ENCODE results near the gene VGLL4.

VGLL4 gene

GRCh38 chr3:11625376-11626083, 18.2 kb downstream of the VGLL4 start:
- TF ChIP-seq, protein P1, sequence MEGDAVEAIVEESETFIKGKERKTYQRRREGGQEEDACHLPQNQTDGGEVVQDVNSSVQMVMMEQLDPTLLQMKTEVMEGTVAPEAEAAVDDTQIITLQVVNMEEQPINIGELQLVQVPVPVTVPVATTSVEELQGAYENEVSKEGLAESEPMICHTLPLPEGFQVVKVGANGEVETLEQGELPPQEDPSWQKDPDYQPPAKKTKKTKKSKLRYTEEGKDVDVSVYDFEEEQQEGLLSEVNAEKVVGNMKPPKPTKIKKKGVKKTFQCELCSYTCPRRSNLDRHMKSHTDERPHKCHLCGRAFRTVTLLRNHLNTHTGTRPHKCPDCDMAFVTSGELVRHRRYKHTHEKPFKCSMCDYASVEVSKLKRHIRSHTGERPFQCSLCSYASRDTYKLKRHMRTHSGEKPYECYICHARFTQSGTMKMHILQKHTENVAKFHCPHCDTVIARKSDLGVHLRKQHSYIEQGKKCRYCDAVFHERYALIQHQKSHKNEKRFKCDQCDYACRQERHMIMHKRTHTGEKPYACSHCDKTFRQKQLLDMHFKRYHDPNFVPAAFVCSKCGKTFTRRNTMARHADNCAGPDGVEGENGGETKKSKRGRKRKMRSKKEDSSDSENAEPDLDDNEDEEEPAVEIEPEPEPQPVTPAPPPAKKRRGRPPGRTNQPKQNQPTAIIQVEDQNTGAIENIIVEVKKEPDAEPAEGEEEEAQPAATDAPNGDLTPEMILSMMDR (IDR thresholded peaks at IDR 0.05; ENCODE audit: control insufficient read depth, insufficient read depth, low read depth, low read length, missing control alignments) = no peak

GRCh38 chr3:11624704-11625375, 18.9 kb downstream of the VGLL4 start:
- TF ChIP-seq, protein P1 (IDR thresholded peaks at IDR 0.05; ENCODE audit: control insufficient read depth, insufficient read depth, low read depth, low read length, missing control alignments) = no peak
- no peak overlapping the region for H3K4me3 ChIP-seq (ENCODE audit: control insufficient read depth, low read depth, low read length)
- DNase-seq (ENCODE audit: low read depth) = no peak

More at GRCh38 chr3:11625376-11626083, 18.2 kb downstream of the VGLL4 start:
- no peak overlapping the region for H3K4me3 ChIP-seq (ENCODE audit: control insufficient read depth, low read depth, low read length)
- DNase-seq (ENCODE audit: low read depth) = no peak

DNA sequence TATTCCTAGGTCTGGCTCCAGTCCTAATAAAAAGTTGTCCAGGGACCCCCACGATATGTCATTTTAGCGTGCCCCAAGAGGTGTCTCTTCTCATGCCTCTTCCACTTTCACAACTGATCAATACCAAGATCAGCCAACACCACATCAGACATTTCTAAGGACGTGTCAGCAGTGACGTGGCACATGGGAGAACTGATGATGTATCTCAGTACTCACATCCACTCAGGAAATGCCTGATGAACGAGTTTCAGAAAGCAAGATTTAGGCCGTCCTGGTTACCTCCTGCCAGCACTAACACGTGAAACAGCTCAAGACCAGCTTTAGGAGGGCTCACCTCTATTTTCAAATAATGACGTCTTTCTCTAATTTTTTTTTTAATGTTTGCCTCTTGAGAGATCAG, 19.6 kb downstream of the VGLL4 start:
- TF ChIP-seq, protein P1 (IDR thresholded peaks at IDR 0.05; ENCODE audit: control insufficient read depth, insufficient read depth, low read depth, low read length, missing control alignments) = no peak
- no peak for DNase-seq (ENCODE audit: low read depth)
- no peak overlapping the region for H3K4me3 ChIP-seq (ENCODE audit: control insufficient read depth, low read depth, low read length)

DNA sequence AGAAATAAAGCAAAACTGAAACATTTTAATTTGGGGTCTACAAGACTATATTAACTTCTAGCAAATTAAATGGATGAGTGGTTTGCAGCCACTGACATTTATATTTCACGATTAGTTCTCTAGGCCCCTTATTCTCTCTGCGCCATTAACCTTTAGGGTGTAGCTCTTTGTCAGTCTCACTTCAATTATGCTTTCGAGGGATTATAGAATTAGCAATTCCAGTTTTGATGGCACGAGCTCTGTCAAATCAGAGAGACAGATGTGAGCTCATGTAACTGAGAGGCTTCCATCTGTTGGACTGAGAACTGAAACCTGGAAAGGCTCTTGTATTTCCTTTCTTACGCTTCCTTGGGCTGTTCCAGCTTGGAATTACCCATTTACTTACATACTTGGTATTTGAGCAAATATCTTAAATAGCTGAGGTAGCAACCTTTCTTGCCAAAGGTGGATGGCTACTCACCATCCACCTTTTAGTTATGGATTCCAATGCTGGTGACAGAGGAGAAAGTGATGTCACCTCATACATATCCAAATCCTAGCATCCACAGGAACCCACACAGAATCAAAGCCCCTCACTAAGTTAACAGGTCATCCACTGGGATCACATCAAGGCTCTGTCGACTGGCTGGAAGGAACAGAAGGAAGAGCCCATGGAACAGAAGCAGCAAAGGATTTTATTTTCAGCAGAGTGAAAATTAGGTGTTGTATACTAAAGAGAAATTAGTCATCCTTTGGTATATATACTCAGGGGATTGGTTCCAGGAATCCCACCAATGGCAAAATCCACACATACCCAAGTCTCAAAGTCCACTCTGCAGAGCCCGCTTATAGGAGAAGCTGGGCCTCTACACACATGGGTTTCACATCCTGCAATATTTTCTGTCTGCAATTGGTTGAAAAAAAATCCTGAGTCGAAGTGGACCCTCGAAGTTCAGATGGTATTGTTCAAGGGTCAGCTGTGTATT, 20.8 kb downstream of the VGLL4 start:
- no peak overlapping the region for H3K4me3 ChIP-seq (ENCODE audit: control insufficient read depth, low read depth, low read length)
- TF ChIP-seq, protein P1 (IDR thresholded peaks at IDR 0.05; ENCODE audit: control insufficient read depth, insufficient read depth, low read depth, low read length, missing control alignments) = no peak
- DNase-seq (ENCODE audit: low read depth) = no peak

GRCh38 chr3:11621077-11621476, 22.6 kb downstream of the VGLL4 start:
- no peak for DNase-seq (ENCODE audit: low read depth)
- TF ChIP-seq, protein P1 (IDR thresholded peaks at IDR 0.05; ENCODE audit: control insufficient read depth, insufficient read depth, low read depth, low read length, missing control alignments) = no peak

GRCh38 chr3:11619946-11620652, 23.6 kb downstream of the VGLL4 start:
- TF ChIP-seq, protein P1 (IDR thresholded peaks at IDR 0.05; ENCODE audit: control insufficient read depth, insufficient read depth, low read depth, low read length, missing control alignments) = no peak
- DNase-seq (ENCODE audit: low read depth) = no peak
- no peak overlapping the region for H3K4me3 ChIP-seq (ENCODE audit: control insufficient read depth, low read depth, low read length)

More at GRCh38 chr3:11621077-11621476, 22.6 kb downstream of the VGLL4 start:
- no peak overlapping the region for H3K4me3 ChIP-seq (ENCODE audit: control insufficient read depth, low read depth, low read length)
